Measurements from ENCODE around the gene P2RY8. TPM values are rescaled to one million over a fixed set of nuclear protein-coding genes. Genes with fewer than 3 reads are reported as not detected.

P2RY8 gene
- total RNA-seq, 1 donor from 2014 or later = 0.32 TPM

DNA sequence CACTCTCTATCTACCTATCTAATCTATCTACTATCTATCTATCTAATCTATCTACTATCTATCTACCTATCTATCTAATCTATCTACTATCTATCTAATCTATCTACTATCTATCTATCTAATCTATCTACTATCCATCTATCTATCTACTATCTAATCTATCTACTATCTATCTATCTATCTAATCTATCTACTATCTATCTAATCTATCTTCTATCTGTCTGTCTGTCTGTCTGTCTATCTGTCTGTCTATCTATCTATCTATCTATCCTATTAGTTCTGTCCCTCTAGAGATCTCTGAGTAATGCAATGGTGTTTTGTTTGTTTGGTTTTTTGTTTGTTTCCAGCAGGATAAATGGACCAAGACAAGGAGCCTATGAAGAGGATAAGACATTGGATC is 74.9 kb downstream of the P2RY8 start:
- Histone ChIP-seq H3K27me3 (peaks cover 8% of the 10 kb centered on the region), H3K79me2 (ENCODE audit: low read depth) (no peaks in the 10 kb centered on the region), H3K4me1 (no peaks in the 10 kb centered on the region), H3K36me3 (no peaks in the 10 kb centered on the region), H3K4me3 (no peak overlapping the region), H3K27ac (no peak overlapping the region), H3F3A (ENCODE audit: low read depth) (no peaks in the 10 kb centered on the region), H3K9ac (no peak overlapping the region), H3K4me2 (no peak overlapping the region), H3K9me3 (ENCODE audit: low read depth) (no peaks in the 10 kb centered on the region), H2AFZ (replicated peaks) (no peak overlapping the region), H4K20me1 (ENCODE audit: low read depth) (no peaks in the 10 kb centered on the region)
- no peak overlapping the region for H3K27ac Mint-ChIP-seq
- no peaks in the 10 kb centered on the region for H3K36me3 Mint-ChIP-seq
- peaks cover 5% of the 10 kb centered on the region for H3K27me3 Mint-ChIP-seq (ENCODE audit: insufficient read depth, low read depth)
- TF ChIP-seq, protein P1, sequence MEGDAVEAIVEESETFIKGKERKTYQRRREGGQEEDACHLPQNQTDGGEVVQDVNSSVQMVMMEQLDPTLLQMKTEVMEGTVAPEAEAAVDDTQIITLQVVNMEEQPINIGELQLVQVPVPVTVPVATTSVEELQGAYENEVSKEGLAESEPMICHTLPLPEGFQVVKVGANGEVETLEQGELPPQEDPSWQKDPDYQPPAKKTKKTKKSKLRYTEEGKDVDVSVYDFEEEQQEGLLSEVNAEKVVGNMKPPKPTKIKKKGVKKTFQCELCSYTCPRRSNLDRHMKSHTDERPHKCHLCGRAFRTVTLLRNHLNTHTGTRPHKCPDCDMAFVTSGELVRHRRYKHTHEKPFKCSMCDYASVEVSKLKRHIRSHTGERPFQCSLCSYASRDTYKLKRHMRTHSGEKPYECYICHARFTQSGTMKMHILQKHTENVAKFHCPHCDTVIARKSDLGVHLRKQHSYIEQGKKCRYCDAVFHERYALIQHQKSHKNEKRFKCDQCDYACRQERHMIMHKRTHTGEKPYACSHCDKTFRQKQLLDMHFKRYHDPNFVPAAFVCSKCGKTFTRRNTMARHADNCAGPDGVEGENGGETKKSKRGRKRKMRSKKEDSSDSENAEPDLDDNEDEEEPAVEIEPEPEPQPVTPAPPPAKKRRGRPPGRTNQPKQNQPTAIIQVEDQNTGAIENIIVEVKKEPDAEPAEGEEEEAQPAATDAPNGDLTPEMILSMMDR (IDR thresholded peaks at IDR 0.05) = no peak
- TF ChIP-seq EZH2phosphoT487 (IDR thresholded peaks at IDR 0.05) (no peak), EZH2 (IDR thresholded peaks at IDR 0.05) (no peak)
- no peaks in the 10 kb centered on the region for H3K9me3 Mint-ChIP-seq
- no peak for DNase-seq (ENCODE audit: low spot score)
- H3K4me3 Mint-ChIP-seq = no peak overlapping the region
- H3K4me1 Mint-ChIP-seq = no peaks in the 10 kb centered on the region

DNA sequence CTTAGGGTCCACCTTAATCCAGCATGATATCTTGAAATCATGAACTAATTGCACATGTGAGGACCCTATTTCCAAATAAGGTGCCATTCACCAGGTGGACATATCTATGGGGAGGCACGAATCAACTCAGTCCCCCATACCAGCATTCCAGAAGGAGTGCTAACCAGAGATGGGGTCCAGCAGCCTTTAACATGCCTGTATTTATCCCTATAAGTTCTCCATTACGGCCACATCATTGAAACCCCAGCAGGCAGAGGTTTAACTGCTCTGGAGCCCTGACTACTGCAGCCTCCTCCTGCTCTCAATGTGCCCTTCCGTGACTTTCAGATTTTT is 81.1 kb downstream of the P2RY8 start:
- no peaks in the 10 kb centered on the region for H3K9me3 Mint-ChIP-seq
- H3K27ac Mint-ChIP-seq = no peak overlapping the region
- no peak for TF ChIP-seq EZH2 (IDR thresholded peaks at IDR 0.05)
- TF ChIP-seq, protein P1 (IDR thresholded peaks at IDR 0.05) = no peak
- no peak for TF ChIP-seq EZH2phosphoT487 (IDR thresholded peaks at IDR 0.05)
- H3K9me3 ChIP-seq (ENCODE audit: low read depth) = no peaks in the 10 kb centered on the region
- H3K4me1 Mint-ChIP-seq = peaks cover 5% of the 10 kb centered on the region
- no peak overlapping the region for H3K9ac ChIP-seq
- H3K27ac ChIP-seq = no peak overlapping the region
- H3K36me3 ChIP-seq = no peaks in the 10 kb centered on the region
- H3K27me3 Mint-ChIP-seq (ENCODE audit: insufficient read depth, low read depth) = peaks cover 3% of the 10 kb centered on the region
- H3K4me1 ChIP-seq = peaks cover 2% of the 10 kb centered on the region
- H2AFZ ChIP-seq (replicated peaks) = no peak overlapping the region
- peaks cover 8% of the 10 kb centered on the region for H4K20me1 ChIP-seq (ENCODE audit: low read depth)
- peaks cover 8% of the 10 kb centered on the region for H3K27me3 ChIP-seq
- no peak for DNase-seq (ENCODE audit: low spot score)
- no peak overlapping the region for H3K4me3 Mint-ChIP-seq
- H3K36me3 Mint-ChIP-seq = no peaks in the 10 kb centered on the region
- H3K79me2 ChIP-seq (ENCODE audit: low read depth) = peaks cover 17% of the 10 kb centered on the region
- H3K4me2 ChIP-seq = no peak overlapping the region
- no peak overlapping the region for H3K4me3 ChIP-seq
- H3F3A ChIP-seq (ENCODE audit: low read depth) = peaks cover 10% of the 10 kb centered on the region

DNA sequence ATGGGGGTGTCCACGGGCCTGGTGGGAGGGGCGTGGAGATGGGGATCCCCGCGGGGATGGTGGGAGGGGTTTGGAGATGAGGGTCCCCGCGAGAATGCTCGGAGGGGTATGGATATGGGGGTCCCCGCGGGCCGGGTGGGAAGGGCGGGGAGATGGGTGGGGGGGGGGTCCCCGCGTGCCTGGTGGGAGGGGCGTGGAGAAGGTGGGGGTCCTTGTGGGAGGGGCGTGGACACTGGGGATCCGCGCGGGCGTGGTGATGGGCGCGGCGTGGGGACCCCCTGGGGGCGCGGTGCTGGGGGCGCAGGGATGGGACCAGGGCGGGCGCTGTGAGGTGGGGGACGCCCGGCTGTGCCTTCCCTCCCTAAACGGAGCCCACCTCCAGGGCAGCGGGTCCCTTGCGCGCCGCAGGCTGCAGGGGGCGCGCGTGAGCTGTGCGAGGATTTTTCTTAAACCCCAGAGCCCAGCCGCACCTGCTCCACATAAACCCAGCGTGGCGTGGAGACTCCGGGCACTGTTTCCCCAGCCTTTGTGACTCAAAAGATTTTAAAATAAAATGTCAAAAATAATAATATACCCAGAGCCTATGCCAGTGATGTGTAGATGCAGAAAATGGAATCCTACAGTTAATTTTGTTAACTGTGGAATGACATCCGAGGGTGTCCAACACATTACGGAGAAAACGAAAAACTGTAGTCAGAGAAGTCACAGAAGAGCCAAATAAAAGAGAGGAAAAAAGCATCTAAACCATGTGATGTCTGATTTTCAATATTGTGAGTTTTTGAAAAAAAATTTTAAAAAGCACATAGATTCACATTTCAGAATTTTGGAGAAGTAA is 82.8 kb downstream of the P2RY8 start:
- H3K9ac ChIP-seq = no peak overlapping the region
- peak overlapping the region; percentile 74 for H3K4me3 Mint-ChIP-seq
- no peak overlapping the region for H3K27ac Mint-ChIP-seq
- TF ChIP-seq EZH2phosphoT487 (IDR thresholded peaks at IDR 0.05) = no peak
- TF ChIP-seq, protein P1 (IDR thresholded peaks at IDR 0.05) = peak; percentile 94
- peaks cover 6% of the 10 kb centered on the region for H3K27me3 ChIP-seq
- peaks cover 3% of the 10 kb centered on the region for H3K27me3 Mint-ChIP-seq (ENCODE audit: insufficient read depth, low read depth)
- no peaks in the 10 kb centered on the region for H3K36me3 ChIP-seq
- H3K4me3 ChIP-seq = peak overlapping the region; percentile 30
- peaks cover 8% of the 10 kb centered on the region for H4K20me1 ChIP-seq (ENCODE audit: low read depth)
- peaks cover 2% of the 10 kb centered on the region for H3K4me1 ChIP-seq
- H3K27ac ChIP-seq = no peak overlapping the region
- H3K79me2 ChIP-seq (ENCODE audit: low read depth) = peaks cover 34% of the 10 kb centered on the region
- peaks cover 10% of the 10 kb centered on the region for H3K9me3 Mint-ChIP-seq
- no peaks in the 10 kb centered on the region for H3K9me3 ChIP-seq (ENCODE audit: low read depth)
- H3K36me3 Mint-ChIP-seq = peaks cover 7% of the 10 kb centered on the region
- peaks cover 10% of the 10 kb centered on the region for H3F3A ChIP-seq (ENCODE audit: low read depth)
- peaks cover 5% of the 10 kb centered on the region for H3K4me1 Mint-ChIP-seq
- DNase-seq (ENCODE audit: low spot score) = peak; percentile 91
- no peak overlapping the region for H2AFZ ChIP-seq (replicated peaks)
- H3K4me2 ChIP-seq = peak overlapping the region; percentile 65

Measured in neural progenitor cell (in vitro differentiated cells).